T-cell (primary cell): Measurements from ENCODE around the gene FGFR4. TPM values are rescaled to one million over a fixed set of nuclear protein-coding genes. Genes with fewer than 3 reads are reported as not detected.

Experiments used
- ATAC-seq, 4 experiments: fragments of 200-7000 bp in 3 of 4; fragments of 150-1000 bp in 1 of 4; cut with Tn5 transposase; replicated peaks in 1 of 4; 1 replicate in 3 of 4; 2 replicates in 1 of 4; pipeline ENCODE4 v1.10.0; 2021; ENCODE audit warnings: moderate library complexity in 3 of 4, mild to moderate bottlenecking in 2 of 4, moderate number of reproducible peaks in 1 of 4
- CTCF ChIA-PET, 2 donors: fragments of 300-600 bp; sonication (Branson Sonifier 250); formaldehyde crosslinking; loops; one replicate each; lab custom pipeline; 2022; ENCODE audit warnings: antibody characterized with exemption in 2 of 2; lab: Charles Lee
- POLR2A ChIA-PET, 2 donors: fragments of 300-600 bp; sonication (Branson Sonifier 250); formaldehyde crosslinking; loops; one replicate each; lab custom pipeline; 2022; ENCODE audit warnings: antibody characterized with exemption in 2 of 2; lab: Charles Lee
- DNase-seq, 35 experiments: peaks; one replicate each; pipeline versions ENCODE4 v3.0.0 to v3.0.0-alpha.2; 2013 to 2023
- H3K27ac ChIP-seq: one replicate; pipeline ENCODE4 v1.5.1; 2013; ENCODE audit warnings: low read length
- H3K27me3 ChIP-seq, 2 experiments: replicated peaks in 1 of 2; 1 replicate in 1 of 2; 2 replicates in 1 of 2; pipeline versions ENCODE4 v1.6.1 to v1.7.0; 2013; ENCODE audit warnings: low read length in 1 of 2, mixed read lengths in 1 of 2; ENCODE audit not compliant: control insufficient read depth in 2 of 2, insufficient read depth in 2 of 2; ENCODE audit errors: extremely low read depth in 1 of 2
- H3K36me3 ChIP-seq, 2 donors: 1 replicate in 1 of 2; 2 replicates in 1 of 2; pipeline versions ENCODE4 v1.6.1 to v1.7.0; 2013; ENCODE audit warnings: low read length in 1 of 2; ENCODE audit not compliant: control insufficient read depth in 2 of 2, insufficient read depth in 1 of 2; ENCODE audit errors: extremely low read depth in 1 of 2
- H3K4me1 ChIP-seq, 2 experiments: 1 replicate in 1 of 2; 2 replicates in 1 of 2; pipeline versions ENCODE4 v1.6.1 to v1.7.0; 2013; ENCODE audit warnings: low read length in 2 of 2, mixed read lengths in 1 of 2; ENCODE audit not compliant: insufficient read depth in 2 of 2, control insufficient read depth in 1 of 2; ENCODE audit errors: extremely low read depth in 1 of 2
- H3K4me3 ChIP-seq, 2 donors: 1 replicate in 1 of 2; 2 replicates in 1 of 2; pipeline versions ENCODE4 v1.5.1 to v1.7.0; 2013; ENCODE audit warnings: mild to moderate bottlenecking in 2 of 2, low read length in 1 of 2, moderate library complexity in 1 of 2; ENCODE audit not compliant: control insufficient read depth in 1 of 2; ENCODE audit errors: extremely low read depth in 1 of 2
- H3K9me3 ChIP-seq: 2 replicates; pipeline ENCODE4 v1.7.0; 2013
- H3K27ac Mint-ChIP-seq, 2 donors: one replicate each; pipeline ENCODE4 v1.8.0; 2020 to 2021; ENCODE audit warnings: mild to moderate bottlenecking in 2 of 2, mixed read lengths in 2 of 2
- H3K27me3 Mint-ChIP-seq, 2 donors: one replicate each; pipeline ENCODE4 v1.8.0; 2021 to 2022; ENCODE audit warnings: mixed read lengths in 2 of 2
- H3K36me3 Mint-ChIP-seq: one replicate; pipeline ENCODE4 v1.8.0; 2021; ENCODE audit warnings: mixed read lengths
- H3K4me1 Mint-ChIP-seq, 3 donors: one replicate each; pipeline ENCODE4 v1.8.0; 2020 to 2022; ENCODE audit warnings: mixed read lengths in 3 of 3, mild to moderate bottlenecking in 1 of 3
- H3K4me3 Mint-ChIP-seq, 3 donors: one replicate each; pipeline ENCODE4 v1.8.0; 2020 to 2022; ENCODE audit warnings: mild to moderate bottlenecking in 3 of 3, mixed read lengths in 3 of 3, moderate library complexity in 3 of 3
- H3K9me3 Mint-ChIP-seq, 3 donors: one replicate each; pipeline ENCODE4 v1.8.0; 2020 to 2022; ENCODE audit warnings: mixed read lengths in 3 of 3
- WGBS: methylation state at CpG from one replicate; pipeline ENCODE4 v1.1.5; 2013; ENCODE audit warnings: missing lambda C conversion rate; ENCODE audit not compliant: insufficient coverage; 5-methylcytosine and 5-hydroxymethylcytosine counted together
- total RNA-seq, 35 experiments: library from RNA in 6 of 35; stranded (reverse) in 6 of 35; fragments of 120-200 nt in 1 of 35; gene quantifications; one replicate each; pipeline versions ENCODE4 v1.2.1 to v1.2.4 and lab custom pipeline; 2013 to 2026

The FGFR4 gene
- total RNA-seq, 5 donors from 2014 or later (not counting 1 experiment from before 2014, with no cell fraction given) = 1.6 to 5.1 (median 3.2) TPM

GRCh38 chr5:177098120-177098469 is 11.4 kb downstream of the FGFR4 start:
- H3K27me3 Mint-ChIP-seq = peaks cover 0 to 2% of the 10 kb centered on the region in 2 donors
- H3K27ac Mint-ChIP-seq = no peak overlapping the region
- H3K4me1 Mint-ChIP-seq = no peaks in the 10 kb centered on the region
- no peaks in the 10 kb centered on the region for H3K36me3 ChIP-seq
- no peak for ATAC-seq
- CTCF ChIA-PET = no interaction called here
- no peak overlapping the region for H3K4me3 ChIP-seq
- no peak for DNase-seq
- peaks cover 0 to 36% of the 10 kb centered on the region in 2 experiments for H3K27me3 ChIP-seq
- no peak overlapping the region for H3K27ac ChIP-seq
- no peaks in the 10 kb centered on the region for H3K9me3 Mint-ChIP-seq
- no peaks in the 10 kb centered on the region for H3K4me1 ChIP-seq
- H3K9me3 ChIP-seq = no peaks in the 10 kb centered on the region
- POLR2A ChIA-PET = no interaction called here
- H3K4me3 Mint-ChIP-seq = no peak overlapping the region
- 87% methylated on average over 5 of the region's 6 CpGs for WGBS
- H3K36me3 Mint-ChIP-seq = no peaks in the 10 kb centered on the region

- Histone ChIP-seq H3K36me3 (no peaks in the 10 kb centered on the region), H3K9me3 (no peaks in the 10 kb centered on the region), H3K27me3 (peaks cover 0 to 34% of the 10 kb centered on the region in 2 experiments), H3K4me3 (no peak overlapping the region), H3K27ac (no peak overlapping the region), H3K4me1 (no peaks in the 10 kb centered on the region)
- no peaks in the 10 kb centered on the region for H3K9me3 Mint-ChIP-seq
- peaks cover 0 to 2% of the 10 kb centered on the region in 2 donors for H3K27me3 Mint-ChIP-seq
- H3K4me3 Mint-ChIP-seq = no peak overlapping the region
- no peak for DNase-seq
- CTCF ChIA-PET = no interaction called here
- POLR2A ChIA-PET = interaction anchor here in 1 of 2 donors (0.7 kb wide), 1 partner anchor 34 kb away, joined by 8 read pairs; no protein-coding TSS in a partner anchor
- H3K27ac Mint-ChIP-seq = no peak overlapping the region
- no peaks in the 10 kb centered on the region for H3K36me3 Mint-ChIP-seq
- no peaks in the 10 kb centered on the region for H3K4me1 Mint-ChIP-seq
- no peak for ATAC-seq
- WGBS = 86% methylated on average over 17 of the region's 18 CpGs
These were observed 11.9 kb downstream of the FGFR4 start for GRCh38 chr5:177098470-177099141.

DNA sequence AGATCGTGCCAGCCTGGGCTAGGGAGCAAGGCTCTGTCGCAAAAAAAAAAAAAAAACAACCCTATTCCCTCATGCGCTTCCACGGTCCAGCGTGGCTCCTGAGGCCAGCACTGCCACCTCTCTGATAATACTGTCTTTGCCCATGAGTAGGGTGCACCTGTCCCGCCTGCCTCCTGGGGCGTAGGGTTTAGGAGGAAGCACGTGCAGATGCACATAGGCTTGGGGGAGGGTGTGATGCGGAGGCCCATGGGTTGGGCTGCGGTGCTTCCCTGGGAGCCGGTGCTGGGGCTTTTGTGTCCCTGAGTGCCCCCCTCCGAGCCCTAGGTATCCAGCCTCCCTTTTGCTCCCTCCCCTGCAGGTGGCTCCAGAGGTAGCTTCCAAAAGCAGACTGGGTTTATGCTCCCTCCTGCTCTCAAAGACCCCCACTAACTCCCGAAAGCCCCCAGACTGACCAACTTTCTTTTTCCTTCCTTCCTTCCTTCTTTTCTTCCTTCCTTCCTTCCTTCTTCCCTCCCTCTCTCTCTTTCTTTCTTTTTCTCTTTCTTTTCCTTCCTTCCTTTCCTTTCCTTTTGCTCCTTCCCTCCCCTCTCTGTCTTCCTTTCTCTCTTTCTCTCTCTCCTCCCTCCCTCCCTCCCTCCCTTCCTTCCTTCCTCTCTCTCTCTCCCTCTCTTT is 12.8 kb downstream of the FGFR4 start:
- H3K36me3 ChIP-seq = no peaks in the 10 kb centered on the region
- Mint-ChIP-seq H3K9me3 (no peaks in the 10 kb centered on the region), H3K4me3 (no peak overlapping the region), H3K27me3 (peaks cover 0 to 5% of the 10 kb centered on the region in 2 donors), H3K27ac (no peak overlapping the region), H3K4me1 (no peaks in the 10 kb centered on the region), H3K36me3 (no peaks in the 10 kb centered on the region)
- no peak for ATAC-seq
- no peaks in the 10 kb centered on the region for H3K9me3 ChIP-seq
- no peak overlapping the region for H3K4me3 ChIP-seq
- H3K27me3 ChIP-seq = peaks cover 0 to 39% of the 10 kb centered on the region in 2 experiments
- ChIA-PET POLR2A (interaction anchor here in 1 of 2 donors (0.7 kb wide), 1 partner anchor 35 kb away, joined by 8 read pairs; no protein-coding TSS in a partner anchor), CTCF (no interaction called here)
- no peaks in the 10 kb centered on the region for H3K4me1 ChIP-seq
- no peak overlapping the region for H3K27ac ChIP-seq
- WGBS = 59% methylated on average over 10 of the region's 13 CpGs
- no peak for DNase-seq

- Mint-ChIP-seq H3K27ac (no peak overlapping the region), H3K27me3 (peaks cover 0 to 5% of the 10 kb centered on the region in 2 donors), H3K4me1 (no peaks in the 10 kb centered on the region), H3K4me3 (no peak overlapping the region), H3K36me3 (no peaks in the 10 kb centered on the region), H3K9me3 (no peaks in the 10 kb centered on the region)
- H3K36me3 ChIP-seq = no peaks in the 10 kb centered on the region
- H3K27ac ChIP-seq = no peak overlapping the region
- 73% methylated on average over 6 of the region's 6 CpGs for WGBS
- H3K4me3 ChIP-seq = no peak overlapping the region
- POLR2A ChIA-PET = interaction anchor here in 1 of 2 donors (0.6 kb wide), 1 partner anchor 154 kb away, joined by 3 read pairs; no protein-coding TSS in a partner anchor
- no peaks in the 10 kb centered on the region for H3K4me1 ChIP-seq
- ATAC-seq (no peak), DNase-seq (no peak)
- peaks cover 0 to 46% of the 10 kb centered on the region in 2 experiments for H3K27me3 ChIP-seq
- H3K9me3 ChIP-seq = no peaks in the 10 kb centered on the region
- CTCF ChIA-PET = no interaction called here
These were observed 14.0 kb downstream of the FGFR4 start for GRCh38 chr5:177100714-177101121.

DNA sequence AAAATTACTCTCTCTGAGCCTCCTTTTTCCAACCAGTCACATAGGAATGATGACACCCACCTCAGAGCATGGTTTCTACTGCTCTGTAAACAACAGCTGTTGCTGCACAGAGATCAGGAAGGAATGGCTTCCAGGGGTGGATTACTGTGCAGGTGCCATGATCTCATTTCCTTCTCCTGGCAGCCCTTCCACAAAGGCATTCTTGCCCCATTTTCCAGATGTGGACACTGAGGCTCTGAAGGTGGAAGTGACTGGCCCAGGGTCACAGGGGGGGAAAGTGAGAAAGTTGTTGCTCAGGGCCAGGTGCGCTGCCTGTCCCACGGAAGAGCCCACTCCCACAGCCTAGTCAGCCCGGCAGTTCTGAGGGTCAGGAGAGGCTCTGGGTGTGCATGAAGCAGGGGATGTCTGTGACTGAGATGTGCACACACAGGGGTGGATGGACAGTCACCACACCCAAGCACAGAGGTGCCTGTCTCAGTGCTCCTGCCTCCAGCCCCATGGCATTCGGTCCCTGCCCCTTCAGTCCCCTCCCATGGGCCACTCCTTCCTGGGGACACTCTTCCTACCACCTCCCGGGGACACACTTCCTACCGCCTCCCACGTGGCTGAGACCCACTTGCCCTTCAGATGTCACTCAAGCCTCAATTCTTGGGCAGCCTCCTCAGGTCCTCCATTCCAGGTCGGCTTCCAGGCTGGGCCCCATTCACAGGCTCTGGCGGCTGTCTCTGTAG is 17.0 kb downstream of the FGFR4 start:
- H3K4me3 Mint-ChIP-seq = no peak overlapping the region
- Histone ChIP-seq H3K36me3 (no peaks in the 10 kb centered on the region), H3K27me3 (peaks cover 0 to 43% of the 10 kb centered on the region in 2 experiments), H3K27ac (no peak overlapping the region), H3K9me3 (no peaks in the 10 kb centered on the region), H3K4me1 (no peaks in the 10 kb centered on the region), H3K4me3 (no peak overlapping the region)
- POLR2A ChIA-PET = interaction anchor here in 1 of 2 donors (0.7 kb wide), 1 partner anchor 83 kb away, joined by 4 read pairs; no protein-coding TSS in a partner anchor
- ATAC-seq (no peak), DNase-seq (no peak)
- H3K36me3 Mint-ChIP-seq = no peaks in the 10 kb centered on the region
- CTCF ChIA-PET = interaction anchor here in 1 of 2 donors (0.7 kb wide), 1 partner anchor 1499 kb away, joined by 4 read pairs; no protein-coding TSS in a partner anchor
- H3K4me1 Mint-ChIP-seq = no peaks in the 10 kb centered on the region
- H3K27me3 Mint-ChIP-seq = peaks cover 0 to 7% of the 10 kb centered on the region in 2 donors
- 57% methylated on average over 2 of the region's 9 CpGs for WGBS
- H3K27ac Mint-ChIP-seq = no peak overlapping the region
- no peaks in the 10 kb centered on the region for H3K9me3 Mint-ChIP-seq
